GM19240 (cell line): ENCODE measurements around the gene DHRS1.
"Not testable (repeated sequence)": the region's sequence is repeated elsewhere in the genome, so short reads cannot be mapped to it uniquely, and the experiment has no call there.

Source experiments
- DNase-seq: peaks from one replicate; pipeline ENCODE4 v3.0.0; 2011; ENCODE audit warnings: low spot score; ENCODE audit not compliant: insufficient read length

The DHRS1 gene

GRCh38 chr14:24327914-24328313 lies 28.3 kb upstream of the DHRS1 start:
- DNase-seq = not testable (repeated sequence)

DNA sequence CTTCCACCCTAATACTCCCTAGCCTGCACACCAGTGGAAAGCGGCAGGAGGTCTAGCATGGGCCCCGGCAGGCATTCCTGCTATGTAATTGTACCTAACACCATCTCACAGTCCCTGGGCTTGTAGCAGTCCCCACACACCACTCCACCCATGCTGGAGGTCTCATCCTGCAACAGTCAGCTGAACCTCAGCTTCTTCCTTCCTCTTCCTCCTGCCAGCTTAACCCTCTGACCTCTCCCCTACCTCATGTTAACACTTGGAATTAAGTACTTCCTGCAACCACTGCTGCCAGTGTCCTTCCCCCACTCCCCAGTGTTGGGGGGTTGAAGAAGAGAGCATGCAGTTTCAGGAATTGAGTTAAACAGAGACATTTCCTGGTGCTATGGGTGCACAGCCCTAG lies 27.7 kb upstream of the DHRS1 start:
- no peak for DNase-seq

- no peak for DNase-seq
Measured at GRCh38 chr14:24325963-24326362, 26.4 kb upstream of the DHRS1 start.

GRCh38 chr14:24325041-24325530 lies 25.5 kb upstream of the DHRS1 start:
- DNase-seq = no peak

- DNase-seq = no peak
Measured at GRCh38 chr14:24324024-24324423, 24.4 kb upstream of the DHRS1 start.

- DNase-seq = no peak
Measured at GRCh38 chr14:24323341-24323740, 23.8 kb upstream of the DHRS1 start.

DNA sequence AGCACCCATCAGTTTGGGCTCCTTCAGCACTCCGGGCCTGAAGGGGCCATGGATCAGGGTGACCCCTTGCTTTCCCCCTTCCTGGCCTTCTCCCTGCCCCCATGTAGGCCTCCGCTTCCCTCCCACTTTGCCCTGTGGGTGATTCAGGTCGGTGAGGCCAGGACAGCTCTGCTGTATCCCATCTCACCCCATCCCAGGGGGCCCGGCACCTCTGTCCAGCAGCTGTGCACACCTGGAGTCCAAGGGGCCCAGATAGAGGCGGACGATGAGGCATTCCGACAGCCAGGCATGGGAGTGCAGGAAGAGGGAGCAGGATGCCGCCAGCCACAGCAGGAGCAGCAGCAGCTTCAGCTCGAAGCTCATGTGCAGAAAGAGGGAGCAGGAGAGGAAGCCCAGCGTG lies 23.1 kb upstream of the DHRS1 start:
- no peak for DNase-seq

DNA sequence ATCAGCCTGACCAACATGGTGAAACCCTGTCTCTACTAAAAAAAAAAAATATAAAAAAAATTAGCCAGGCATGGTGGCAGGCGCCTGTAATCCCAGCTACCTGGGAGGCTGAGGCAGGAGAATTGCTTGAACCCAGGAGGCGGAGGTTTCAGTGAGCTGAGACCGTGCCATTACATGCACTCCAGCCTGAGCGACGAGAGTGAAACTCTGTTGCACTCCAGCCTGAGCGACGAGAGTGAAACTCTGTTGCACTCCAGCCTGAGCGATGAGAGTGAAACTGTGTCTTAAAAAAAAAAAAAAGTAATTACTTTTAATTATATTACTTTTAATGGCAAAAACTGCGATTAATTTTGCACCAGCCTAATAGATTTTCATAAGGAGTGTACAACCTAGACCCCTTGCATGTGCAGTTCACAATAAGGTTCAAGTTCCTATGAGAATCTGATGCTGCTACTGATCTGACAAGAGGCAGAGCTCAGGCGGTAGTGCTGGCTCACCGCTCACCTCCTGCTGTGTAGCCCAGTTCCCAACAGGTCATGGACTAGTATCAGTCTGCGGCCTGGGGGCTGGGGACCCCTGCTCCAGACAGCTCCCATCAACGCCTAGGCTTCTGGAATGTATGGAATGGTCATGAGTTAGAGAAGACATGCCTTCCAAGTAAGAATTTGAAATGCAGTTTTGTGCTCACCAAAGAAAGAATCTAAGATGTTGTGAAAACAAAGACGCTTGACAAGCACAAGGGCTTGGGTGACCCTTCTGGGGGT lies 21.8 kb upstream of the DHRS1 start:
- DNase-seq = no peak

DNA sequence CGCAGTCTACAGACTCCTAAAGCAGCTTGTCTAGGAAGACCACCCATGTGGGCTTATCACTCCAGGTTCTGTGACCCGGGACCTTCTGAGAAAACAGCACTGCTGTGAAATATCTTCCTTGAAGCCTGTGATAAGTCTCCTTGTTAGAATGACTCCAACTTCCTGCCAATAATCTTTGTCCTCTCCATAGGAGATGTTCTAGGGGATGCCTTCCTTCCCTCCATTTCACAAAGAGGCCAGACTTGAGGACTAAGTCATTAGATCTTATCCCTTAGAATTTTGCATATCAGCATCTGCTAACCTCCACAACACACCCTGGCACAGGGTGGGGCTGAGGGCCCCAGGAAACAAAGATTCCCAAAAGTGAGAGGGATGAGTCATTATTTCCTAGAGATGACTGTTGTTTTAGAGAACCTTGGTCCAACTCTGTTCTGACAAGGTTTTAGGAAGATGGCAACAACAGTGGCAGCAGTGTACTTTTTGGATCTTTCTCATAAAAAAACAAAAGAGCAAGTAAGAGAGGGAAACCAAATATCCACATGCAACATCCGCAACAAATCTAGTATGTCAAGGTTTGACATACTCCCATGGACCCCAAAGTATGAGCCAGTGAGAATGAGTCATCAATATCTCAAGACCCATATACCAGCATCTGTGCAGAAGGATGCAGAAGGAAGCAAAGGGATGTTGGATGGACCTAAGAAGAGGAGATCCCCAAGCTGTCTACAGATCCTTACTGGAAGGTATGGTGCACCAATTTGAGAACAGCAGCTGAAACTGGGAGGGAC lies 17.8 kb upstream of the DHRS1 start:
- DNase-seq = no peak

GRCh38 chr14:24316597-24316950 lies 17.0 kb upstream of the DHRS1 start:
- no peak for DNase-seq

GRCh38 chr14:24315807-24316596 lies 16.4 kb upstream of the DHRS1 start:
- no peak for DNase-seq

GRCh38 chr14:24315243-24315806 lies 15.7 kb upstream of the DHRS1 start:
- DNase-seq = no peak

DNA sequence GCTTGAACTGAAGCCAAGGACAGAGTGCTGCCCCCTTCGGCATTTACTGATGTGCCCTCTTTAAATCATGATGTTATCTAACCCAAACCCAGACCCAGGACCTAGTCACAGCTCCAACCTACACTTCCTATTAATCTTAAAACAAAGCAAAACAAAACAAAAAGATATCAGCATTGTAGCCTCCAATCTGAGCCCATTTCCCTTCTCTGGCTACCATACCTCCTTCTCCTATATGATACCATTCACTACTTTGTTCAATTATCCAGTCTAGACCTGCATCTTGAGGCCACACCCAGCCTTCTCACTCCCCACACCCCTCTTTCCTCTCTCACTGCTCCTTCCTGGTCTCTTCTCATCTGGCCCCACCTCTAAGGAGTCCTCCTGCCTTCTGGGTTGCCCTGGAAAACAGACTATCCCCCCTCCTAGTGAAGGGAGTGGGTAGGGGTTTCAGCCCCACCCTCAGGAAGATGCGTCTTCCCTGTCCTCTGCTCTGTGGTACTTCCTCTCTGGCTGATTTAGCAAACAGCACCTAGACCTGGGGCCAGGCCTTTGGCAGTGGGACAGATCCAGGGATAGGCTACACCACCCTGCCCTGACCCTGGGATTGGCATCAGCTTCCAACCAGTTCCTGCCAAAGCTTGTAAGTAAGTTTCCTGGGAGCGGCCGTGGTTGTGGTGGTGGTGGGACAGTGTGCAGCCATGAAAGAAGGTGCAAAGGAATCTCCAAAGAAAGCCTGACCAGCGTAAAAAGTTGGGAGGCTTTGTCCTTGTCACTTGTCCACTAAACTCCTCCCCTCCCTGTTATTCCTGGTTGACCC lies 15.0 kb upstream of the DHRS1 start:
- DNase-seq = no peak

DNA sequence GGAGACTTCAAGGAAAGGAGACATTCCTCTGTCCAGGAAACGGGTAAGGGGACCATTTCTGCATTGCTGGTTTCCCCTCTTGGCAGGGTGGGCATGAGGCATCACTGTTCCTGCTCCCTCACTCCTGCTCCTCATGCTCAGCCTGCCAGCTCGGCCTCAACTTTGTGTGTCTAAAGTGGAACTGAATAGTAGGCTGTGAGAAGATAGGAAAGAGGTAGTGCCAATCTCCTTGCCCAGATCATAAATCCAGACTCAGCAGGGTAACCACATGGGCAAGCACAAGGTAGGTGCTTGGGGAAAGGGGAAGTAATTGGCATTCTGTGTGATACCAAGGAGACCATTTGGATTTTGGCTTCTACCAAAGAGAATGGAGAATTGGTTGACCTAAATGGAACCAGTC lies 14.3 kb upstream of the DHRS1 start:
- DNase-seq = no peak

GRCh38 chr14:24312736-24313507 lies 13.3 kb upstream of the DHRS1 start:
- DNase-seq = peak; percentile 46

DNA sequence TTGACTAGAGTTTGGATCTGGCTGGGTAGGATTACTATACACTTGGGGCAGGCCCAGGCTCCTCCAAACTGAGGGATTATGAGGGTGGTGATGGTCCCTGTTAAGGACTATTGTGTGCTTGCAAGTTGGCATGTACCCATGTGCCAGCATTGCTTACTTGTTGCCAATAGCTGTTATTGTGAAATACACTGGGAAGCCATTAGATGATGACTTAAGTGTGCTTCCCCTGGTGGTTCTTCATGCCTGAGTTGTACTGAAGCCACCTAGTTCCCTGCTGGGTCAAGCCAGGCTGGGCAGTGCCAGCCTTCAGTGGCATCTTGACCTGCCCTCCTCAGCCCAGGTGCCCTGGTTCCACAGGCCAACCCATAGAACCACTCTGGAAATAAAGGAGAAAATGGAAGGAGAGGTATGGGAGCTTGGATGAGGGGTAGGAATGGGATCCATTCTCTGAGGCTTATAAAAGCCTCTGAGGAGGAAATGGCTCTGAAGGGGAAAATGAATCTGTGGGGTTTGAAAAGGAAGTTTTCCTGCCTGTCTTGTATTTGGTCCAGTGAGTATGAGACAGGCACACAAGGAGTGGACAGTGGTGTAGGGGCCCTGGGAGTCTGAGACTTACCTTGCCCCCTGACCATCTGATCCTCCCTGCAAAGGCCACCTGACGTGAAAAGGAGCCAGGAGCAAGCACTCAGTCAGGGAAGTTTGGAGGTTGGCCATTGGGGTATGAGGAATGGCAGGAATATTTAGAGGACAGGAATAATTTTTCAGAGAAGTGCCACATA lies 12.4 kb upstream of the DHRS1 start:
- DNase-seq = no peak

GRCh38 chr14:24310646-24311604 lies 11.3 kb upstream of the DHRS1 start, which contains the start of gene LTB4R:
TSS of gene LTB4R (plus strand) at chr14:24311502. CDS start at chr14:24315652, 4,150 bp downstream.
- peak; percentile 55 for DNase-seq

DNA sequence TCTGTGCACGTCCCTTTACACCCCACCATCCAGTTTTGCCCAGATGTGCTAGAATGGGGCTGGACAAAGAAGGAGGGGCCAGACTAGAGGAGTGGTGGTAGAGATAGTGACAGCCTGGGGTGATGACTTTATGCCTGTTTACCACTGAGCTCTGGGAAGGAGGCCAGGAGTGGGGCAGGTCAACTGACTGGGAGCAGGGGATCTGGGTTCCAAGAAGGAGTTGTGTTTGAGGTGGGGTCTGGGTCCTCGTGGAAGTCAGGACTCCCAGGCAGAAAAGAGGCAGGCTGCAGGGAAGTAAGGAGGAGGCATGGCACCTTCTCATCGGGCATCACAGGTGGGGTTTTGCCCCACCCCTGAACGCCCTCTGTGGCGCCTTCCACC lies 10.7 kb upstream of the DHRS1 start:
- DNase-seq = no peak
